Tibial nerve (tissue), 4 donors: ENCODE measurements around the gene CYP46A1.

Experiments used
- CTCF ChIP-seq, 5 experiments: fragments of 200-600 bp in 3 of 5; fragments of 450-650 bp in 2 of 5; sonication (generic) in 3 of 5; IDR thresholded peaks; one replicate each; pipeline ENCODE4 v1.5.1; 2016 to 2019; ENCODE audit warnings: antibody characterized with exemption in 5 of 5, mild to moderate bottlenecking in 3 of 5, moderate library complexity in 2 of 5
- EP300 ChIP-seq, 2 donors: sonication (generic); formaldehyde crosslinking; IDR thresholded peaks; one replicate each; pipeline ENCODE4 v1.6.1; 2017; ENCODE audit warnings: antibody characterized with exemption in 2 of 2, mild to moderate bottlenecking in 1 of 2

GRCh38 chr14:99764222-99764706 lies 80.2 kb downstream of the CYP46A1 start:
- TF ChIP-seq CTCF (IDR thresholded peaks at IDR 0.05) (no peak), EP300 (IDR thresholded peaks at IDR 0.05) (no peak)
